RPMI7951 (cell line): Measurements from ENCODE around the gene SRPK3. TPM values are rescaled to one million over a fixed set of nuclear protein-coding genes. Genes with fewer than 3 reads are reported as not detected.

ENCODE experiments used
- DNase-seq: peaks from one replicate; pipeline ENCODE4 v3.0.0-alpha.2; 2012; ENCODE audit warnings: low read depth
- total RNA-seq: library from RNA; depleted of rRNA; stranded (reverse); fragments of >200 nt; shearing (Covaris generic); gene quantifications from 2 replicates; pipeline ENCODE4 v1.2.3, GENCODE V29; 2014

SRPK3 gene
- total RNA-seq, 1 experiment from 2014 or later: 0.12 TPM

- DNase-seq: no peak
Measured at GRCh38 chrX:153770601-153771414, 10.0 kb upstream of the SRPK3 start.

GRCh38 chrX:153771415-153772315 lies 9.2 kb upstream of the SRPK3 start:
- DNase-seq: no peak

GRCh38 chrX:153772316-153773217 lies 8.3 kb upstream of the SRPK3 start:
- DNase-seq: no peak

GRCh38 chrX:153773218-153773611 lies 7.6 kb upstream of the SRPK3 start:
- no peak for DNase-seq

GRCh38 chrX:153773741-153774575 lies 6.9 kb upstream of the SRPK3 start:
- no peak for DNase-seq

- DNase-seq: no peak
Measured at GRCh38 chrX:153774576-153775292, 6.1 kb upstream of the SRPK3 start.

GRCh38 chrX:153775293-153776119 lies 5.3 kb upstream of the SRPK3 start:
- DNase-seq: no peak

GRCh38 chrX:153776120-153776599 lies 4.7 kb upstream of the SRPK3 start:
- DNase-seq: no peak

- no peak for DNase-seq
Measured at GRCh38 chrX:153776611-153777045, 4.2 kb upstream of the SRPK3 start.

GRCh38 chrX:153777261-153778090 lies 3.4 kb upstream of the SRPK3 start:
- DNase-seq: no peak

- DNase-seq: no peak
Measured at GRCh38 chrX:153778181-153778580, 2.7 kb upstream of the SRPK3 start.

- no peak for DNase-seq
Measured at GRCh38 chrX:153778684-153779101, 2.1 kb upstream of the SRPK3 start.

GRCh38 chrX:153779891-153780677 lies 757 bp upstream of the SRPK3 start:
- DNase-seq: no peak

- no peak for DNase-seq
Measured at GRCh38 chrX:153781428-153782047, 697 bp downstream of the SRPK3 start.

- DNase-seq: no peak
Measured at GRCh38 chrX:153782313-153782712, 1.5 kb downstream of the SRPK3 start.

- DNase-seq: no peak
Measured at GRCh38 chrX:153782871-153783270, 2.0 kb downstream of the SRPK3 start.
